Fibroblast of villous mesenchyme (primary cell): ENCODE results near the gene PTPRM. TPM values are rescaled to one million over a fixed set of nuclear protein-coding genes. Genes with fewer than 3 reads are reported as not detected.

Source experiments
- DNase-seq: peaks from one replicate; pipeline ENCODE4 v3.0.0-alpha.2; 2010; ENCODE audit warnings: low read depth
- H3K4me3 ChIP-seq: 2 replicates; pipeline ENCODE4 v1.5.1; 2011; ENCODE audit warnings: low read depth, mild to moderate bottlenecking, low read length
- total RNA-seq: library from RNA; depleted of rRNA; stranded (reverse); fragments of >200 nt; gene quantifications from 2 replicates; pipeline ENCODE4 v1.2.3, GENCODE V29; 2012
- TF ChIP-seq, protein P1 (sequence below): IDR thresholded peaks from 2 replicates; pipeline ENCODE4 v1.5.1; 2012; ENCODE audit warnings: low read depth, mild to moderate bottlenecking, low read length; ENCODE audit not compliant: insufficient read depth

PTPRM gene
- total RNA-seq, 1 donor, result 56.1 TPM

DNA sequence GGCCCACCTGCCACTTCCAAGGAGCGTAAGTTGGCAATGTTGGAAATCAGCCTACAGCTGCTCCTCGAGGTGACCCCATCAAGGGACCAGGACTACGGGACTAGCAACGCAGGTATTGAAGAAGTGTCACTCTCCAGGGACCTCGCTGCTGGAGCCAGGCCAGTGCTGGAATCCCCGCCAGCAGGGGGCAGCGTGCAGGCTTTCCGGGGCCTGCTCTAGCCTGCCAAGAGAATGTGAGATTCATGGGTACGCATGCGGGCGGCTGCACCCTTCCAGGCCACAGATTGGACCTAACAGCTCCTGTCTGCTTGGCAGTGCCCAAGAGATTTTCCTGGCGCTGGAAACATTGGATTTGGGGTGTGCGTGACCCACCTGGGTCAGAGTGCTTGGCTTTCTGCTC is 859.3 kb downstream of the PTPRM start:
- TF ChIP-seq, protein P1, sequence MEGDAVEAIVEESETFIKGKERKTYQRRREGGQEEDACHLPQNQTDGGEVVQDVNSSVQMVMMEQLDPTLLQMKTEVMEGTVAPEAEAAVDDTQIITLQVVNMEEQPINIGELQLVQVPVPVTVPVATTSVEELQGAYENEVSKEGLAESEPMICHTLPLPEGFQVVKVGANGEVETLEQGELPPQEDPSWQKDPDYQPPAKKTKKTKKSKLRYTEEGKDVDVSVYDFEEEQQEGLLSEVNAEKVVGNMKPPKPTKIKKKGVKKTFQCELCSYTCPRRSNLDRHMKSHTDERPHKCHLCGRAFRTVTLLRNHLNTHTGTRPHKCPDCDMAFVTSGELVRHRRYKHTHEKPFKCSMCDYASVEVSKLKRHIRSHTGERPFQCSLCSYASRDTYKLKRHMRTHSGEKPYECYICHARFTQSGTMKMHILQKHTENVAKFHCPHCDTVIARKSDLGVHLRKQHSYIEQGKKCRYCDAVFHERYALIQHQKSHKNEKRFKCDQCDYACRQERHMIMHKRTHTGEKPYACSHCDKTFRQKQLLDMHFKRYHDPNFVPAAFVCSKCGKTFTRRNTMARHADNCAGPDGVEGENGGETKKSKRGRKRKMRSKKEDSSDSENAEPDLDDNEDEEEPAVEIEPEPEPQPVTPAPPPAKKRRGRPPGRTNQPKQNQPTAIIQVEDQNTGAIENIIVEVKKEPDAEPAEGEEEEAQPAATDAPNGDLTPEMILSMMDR, result peak; percentile 14
- H3K4me3 ChIP-seq, result no peak overlapping the region
- DNase-seq, result no peak

- H3K4me3 ChIP-seq, result no peak overlapping the region
- TF ChIP-seq, protein P1, result no peak
- DNase-seq, result no peak
Observed at GRCh38 chr18:8427339-8427738, 860.2 kb downstream of the PTPRM start.

GRCh38 chr18:8428951-8429350 is 861.8 kb downstream of the PTPRM start:
- DNase-seq, result no peak
- no peak overlapping the region for H3K4me3 ChIP-seq
- TF ChIP-seq, protein P1, result no peak

GRCh38 chr18:8431036-8431435 is 863.9 kb downstream of the PTPRM start:
- no peak overlapping the region for H3K4me3 ChIP-seq
- TF ChIP-seq, protein P1, result no peak
- DNase-seq, result no peak

- H3K4me3 ChIP-seq, result no peak overlapping the region
- TF ChIP-seq, protein P1, result no peak
Observed at GRCh38 chr18:8433323-8433722, 866.2 kb downstream of the PTPRM start.

DNA sequence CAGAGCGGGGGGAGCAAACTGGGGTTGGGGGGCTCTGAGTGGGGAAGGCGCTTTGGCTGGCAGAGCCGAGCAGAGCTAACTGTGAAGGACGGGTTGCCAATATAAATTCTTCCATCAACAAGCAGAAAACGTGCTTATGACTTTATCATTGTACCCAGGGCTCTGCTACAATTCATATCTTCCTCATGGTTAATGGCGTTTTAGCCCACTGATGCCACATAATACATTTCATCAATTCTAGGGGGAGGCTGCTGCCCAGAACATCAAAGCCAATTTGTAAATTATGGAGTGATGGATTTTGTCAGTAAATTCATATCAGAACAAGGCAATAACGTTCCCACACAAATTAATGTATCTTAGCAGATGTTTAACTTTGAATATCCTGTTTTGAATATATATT is 866.7 kb downstream of the PTPRM start:
- TF ChIP-seq, protein P1, result no peak
- DNase-seq, result no peak
- H3K4me3 ChIP-seq, result no peak overlapping the region

More at GRCh38 chr18:8433323-8433722, 866.2 kb downstream of the PTPRM start:
- DNase-seq, result no peak

DNA sequence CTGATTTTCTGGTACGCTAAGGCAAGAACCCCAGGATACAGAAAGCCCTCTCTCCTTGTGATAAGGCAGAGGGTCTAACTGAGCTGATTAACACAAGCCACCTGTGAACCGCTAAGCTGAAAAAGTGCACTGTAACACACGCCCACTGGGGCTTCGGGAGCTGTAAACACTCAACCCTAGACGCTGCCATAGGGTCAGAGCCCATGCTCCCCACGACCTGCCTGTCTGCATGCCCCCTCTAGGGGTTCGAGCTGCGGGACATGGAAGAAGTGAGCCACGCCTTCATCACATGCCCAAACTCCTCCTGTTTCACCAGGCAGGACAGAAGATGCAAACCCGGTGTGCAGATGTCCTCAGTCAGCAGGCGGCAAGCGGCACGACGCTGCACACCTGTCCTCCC is 868.3 kb downstream of the PTPRM start:
- TF ChIP-seq, protein P1, result no peak
- DNase-seq, result no peak
- no peak overlapping the region for H3K4me3 ChIP-seq
